Renal cortex interstitium (tissue), 15 donors: ENCODE data around the gene ZNF600. TPM values are rescaled to one million over a fixed set of nuclear protein-coding genes. Genes with fewer than 3 reads are reported as not detected.
A peak's percentile ranks its signal among the peaks of the same experiment; 100 is the strongest.
"Not testable (repeated sequence)": the region's sequence is repeated elsewhere in the genome, so short reads cannot be mapped to it uniquely, and the experiment has no call there.

ENCODE experiments used
- DNase-seq, 11 donors: peaks; one replicate each; pipeline ENCODE4 v3.0.0-alpha.2; 2013; ENCODE audit warnings: low read depth in 9 of 11, low spot score in 4 of 11; ENCODE audit errors: extremely low read depth in 1 of 11
- long read RNA-seq, 16 experiments: transcript quantifications; one replicate each; lab custom pipeline, GENCODE V29; 2026
- polyA plus RNA-seq, 3 donors: library from polyadenylated mRNA; unstranded; fragments of 120-200 nt; gene quantifications; one replicate each; pipeline ENCODE4 v1.2.1, GENCODE V29; 2013; ENCODE audit not compliant: insufficient read length in 3 of 3

The ZNF600 gene
- 10 to 100 TPM in 1 of 3 donors, 1 to 10 TPM in 2; 6.5 to 13.0 (median 9.4) TPM for polyA plus RNA-seq
- long read RNA-seq, donor 1, partial matches to known transcripts, result 0 of 1 reads
- long read RNA-seq, donor 1, other reads (novel, unspliced or antisense), result 0 of 1 reads
- long read RNA-seq, donor 2, result 0 reads
- long read RNA-seq, donor 3, result 0 reads
- long read RNA-seq, donor 4, result 0 reads
- long read RNA-seq, donor 5, partial matches to known transcripts, result 0 of 2 reads
- long read RNA-seq, donor 5, other reads (novel, unspliced or antisense), result 0 of 2 reads
- long read RNA-seq, donor 6, partial matches to known transcripts, result 0 of 1 reads
- long read RNA-seq, donor 6, other reads (novel, unspliced or antisense), result 0 of 1 reads
- long read RNA-seq, donor 7, partial matches to known transcripts, result 0 of 1 reads
- long read RNA-seq, donor 7, other reads (novel, unspliced or antisense), result 0 of 1 reads
- long read RNA-seq, donor 8, partial matches to known transcripts, result 0 of 2 reads
- long read RNA-seq, donor 8, other reads (novel, unspliced or antisense), result 0 of 2 reads
- long read RNA-seq, donor 9, partial matches to known transcripts, result 0 of 1 reads
- long read RNA-seq, donor 9, other reads (novel, unspliced or antisense), result 0 of 1 reads
- long read RNA-seq, donor 10, partial matches to known transcripts, result 0 of 1 reads
- long read RNA-seq, donor 10, other reads (novel, unspliced or antisense), result 0 of 1 reads
- long read RNA-seq, donor 11, partial matches to known transcripts, result 0 of 2 reads
- long read RNA-seq, donor 11, other reads (novel, unspliced or antisense), result 0 of 2 reads
- long read RNA-seq, donor 12, partial matches to known transcripts, result 0 of 1 reads
- long read RNA-seq, donor 12, other reads (novel, unspliced or antisense), result 0 of 1 reads
- long read RNA-seq, donor 13, result 0 reads
- long read RNA-seq, donor 14, partial matches to known transcripts, result 0 of 1 reads
- long read RNA-seq, donor 14, other reads (novel, unspliced or antisense), result 0 of 1 reads
- long read RNA-seq, donor 15, result 0 reads
- long read RNA-seq, donor 16, partial matches to known transcripts, result 0 of 2 reads
- long read RNA-seq, donor 16, other reads (novel, unspliced or antisense), result 0 of 2 reads

DNA sequence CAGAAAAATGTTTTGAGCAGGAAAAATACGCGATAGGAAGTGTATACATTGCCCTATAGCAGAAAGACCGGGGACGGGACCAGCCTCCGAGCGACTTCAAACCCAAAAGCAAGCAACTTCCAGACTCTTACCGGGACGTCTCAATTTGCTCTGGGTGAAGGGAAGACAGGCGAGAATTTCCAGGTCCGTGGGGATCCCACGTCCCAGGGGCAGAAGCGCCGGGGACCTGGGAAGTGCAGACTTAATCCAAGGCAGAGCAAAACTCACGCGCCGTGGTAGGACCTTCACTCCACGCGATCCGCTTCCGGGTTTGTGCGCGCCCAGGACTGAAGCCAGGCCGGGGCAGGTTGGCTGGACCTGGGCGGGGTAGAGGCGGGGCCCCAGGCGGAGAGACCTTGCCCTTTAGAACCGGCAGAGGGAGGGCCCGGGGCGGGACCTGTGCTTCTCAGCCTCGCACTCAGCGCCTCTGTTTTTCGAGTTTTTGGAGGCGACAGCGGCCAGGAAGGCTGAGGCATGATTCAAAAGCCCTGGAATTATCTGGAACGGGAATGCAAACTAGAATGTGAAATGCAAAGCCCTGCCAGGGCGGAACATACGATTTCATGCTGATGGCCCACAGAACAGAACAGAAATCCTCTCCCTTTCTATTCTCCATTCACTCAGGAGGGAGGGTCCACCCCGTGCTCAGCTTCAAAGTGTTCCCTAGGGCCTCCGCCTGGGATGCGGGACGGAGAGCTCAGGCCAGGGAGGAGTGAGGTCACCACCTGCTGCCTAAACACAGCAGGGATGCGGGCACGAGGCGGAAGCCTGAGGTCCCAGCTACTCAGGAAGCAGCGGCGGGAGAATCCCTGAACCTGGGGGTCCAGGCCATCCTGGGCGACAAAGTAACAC lies at the start of gene ZNF600:
ZNF600 (minus strand) TSS at position 328 of the 891 bp plus-strand sequence. CDS start 7,903 bp downstream, outside the sequence.
- DNase-seq, result peak; percentile 8 to 65 (median 44)

DNA sequence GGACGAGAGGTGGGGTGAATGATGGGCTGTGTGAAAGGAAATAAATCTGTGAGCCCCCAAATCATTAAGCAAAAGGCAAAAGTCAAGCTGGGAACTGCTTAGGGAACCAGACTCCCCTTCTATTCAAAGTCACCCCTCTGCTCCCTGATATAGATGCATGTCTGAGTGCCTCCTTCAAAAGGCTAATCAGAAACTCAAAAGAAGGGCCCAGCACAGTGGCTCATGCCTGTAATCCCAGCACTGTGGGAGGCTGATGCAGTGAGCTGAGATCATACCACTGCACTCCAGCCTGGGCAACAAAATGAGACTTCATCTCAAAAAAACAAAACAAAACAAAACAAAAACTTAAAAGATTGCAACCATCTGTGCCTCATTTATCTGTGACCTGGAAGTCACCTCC lies 47.7 kb upstream of the ZNF600 start:
- not testable (repeated sequence) for DNase-seq

DNA sequence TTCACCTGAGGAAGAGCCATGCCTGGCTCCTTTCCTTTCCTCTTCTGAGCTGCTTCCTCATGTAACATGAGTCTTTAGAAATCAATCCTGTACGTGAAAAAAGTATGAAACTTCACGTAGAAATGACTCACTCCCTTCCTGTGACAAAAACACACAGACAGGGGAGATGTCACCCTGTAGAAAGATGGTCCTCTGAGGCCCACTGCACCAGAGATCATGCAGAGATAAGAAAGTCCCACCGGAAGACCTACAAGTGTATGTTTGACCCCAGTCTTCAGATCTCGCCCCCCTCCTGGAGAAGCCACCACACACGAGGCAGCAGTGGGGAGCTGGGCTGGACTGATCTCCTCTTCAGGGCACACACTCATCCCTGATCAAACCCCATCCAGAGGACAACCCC lies 47.0 kb upstream of the ZNF600 start:
- not testable (repeated sequence) for DNase-seq

DNA sequence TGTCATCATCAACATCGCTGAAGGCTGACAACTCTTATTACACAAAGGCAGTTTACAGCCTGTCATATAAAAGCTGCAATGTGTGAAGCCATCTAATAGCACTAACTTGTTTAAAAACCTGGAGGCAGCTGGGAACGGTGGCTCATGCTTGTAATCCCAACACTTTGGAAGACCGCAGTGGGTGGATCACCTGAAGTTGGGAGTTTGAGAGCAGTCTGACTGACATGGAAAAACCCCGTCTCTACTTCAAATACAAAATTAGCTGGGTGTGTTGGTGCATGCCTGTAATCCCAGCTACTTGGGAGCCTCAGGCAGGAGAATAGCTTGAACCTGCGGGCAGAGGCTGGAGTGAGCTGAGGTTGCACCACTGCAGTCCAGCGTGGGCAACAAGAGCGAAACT lies 43.3 kb upstream of the ZNF600 start:
- not testable (repeated sequence) for DNase-seq

DNA sequence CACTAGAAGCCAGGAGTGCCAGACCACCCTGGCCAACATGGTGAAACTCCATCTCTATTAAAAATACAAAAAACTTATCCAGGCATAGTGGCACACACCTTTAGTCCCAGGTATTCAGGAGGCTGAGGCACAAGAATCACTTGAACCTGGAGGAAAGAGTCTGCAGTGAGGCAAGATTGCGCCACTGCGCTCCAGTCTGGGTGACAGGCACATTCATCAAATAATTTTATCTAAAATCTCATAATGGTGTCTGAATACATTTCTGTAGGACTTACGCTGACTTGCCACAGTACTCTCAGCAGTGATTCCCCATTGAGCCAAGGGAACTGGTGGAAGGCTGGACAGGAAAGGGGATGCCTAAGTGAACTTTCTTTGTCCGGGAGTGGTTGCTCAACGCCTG lies 39.2 kb upstream of the ZNF600 start:
- DNase-seq, result no peak

DNA sequence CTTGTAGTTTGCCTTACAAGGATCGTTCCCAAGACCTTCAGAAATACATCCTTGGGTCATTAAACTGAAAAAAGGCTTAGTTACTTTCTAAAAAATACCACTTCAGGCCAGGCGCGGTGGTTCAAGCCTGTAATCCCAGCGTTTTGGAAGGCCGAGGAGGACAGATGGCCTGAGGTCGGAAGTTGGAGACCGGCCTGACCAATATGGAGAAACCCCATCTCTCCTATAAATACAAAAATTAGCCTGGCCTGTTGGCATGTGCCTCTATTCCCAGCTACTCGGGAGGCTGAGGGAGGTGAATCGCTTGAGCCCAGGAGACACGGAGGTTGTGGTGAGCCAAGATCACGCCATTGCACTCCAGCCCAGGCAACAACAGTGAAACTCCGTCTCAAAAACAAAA lies 37.1 kb upstream of the ZNF600 start:
- DNase-seq, result no peak

DNA sequence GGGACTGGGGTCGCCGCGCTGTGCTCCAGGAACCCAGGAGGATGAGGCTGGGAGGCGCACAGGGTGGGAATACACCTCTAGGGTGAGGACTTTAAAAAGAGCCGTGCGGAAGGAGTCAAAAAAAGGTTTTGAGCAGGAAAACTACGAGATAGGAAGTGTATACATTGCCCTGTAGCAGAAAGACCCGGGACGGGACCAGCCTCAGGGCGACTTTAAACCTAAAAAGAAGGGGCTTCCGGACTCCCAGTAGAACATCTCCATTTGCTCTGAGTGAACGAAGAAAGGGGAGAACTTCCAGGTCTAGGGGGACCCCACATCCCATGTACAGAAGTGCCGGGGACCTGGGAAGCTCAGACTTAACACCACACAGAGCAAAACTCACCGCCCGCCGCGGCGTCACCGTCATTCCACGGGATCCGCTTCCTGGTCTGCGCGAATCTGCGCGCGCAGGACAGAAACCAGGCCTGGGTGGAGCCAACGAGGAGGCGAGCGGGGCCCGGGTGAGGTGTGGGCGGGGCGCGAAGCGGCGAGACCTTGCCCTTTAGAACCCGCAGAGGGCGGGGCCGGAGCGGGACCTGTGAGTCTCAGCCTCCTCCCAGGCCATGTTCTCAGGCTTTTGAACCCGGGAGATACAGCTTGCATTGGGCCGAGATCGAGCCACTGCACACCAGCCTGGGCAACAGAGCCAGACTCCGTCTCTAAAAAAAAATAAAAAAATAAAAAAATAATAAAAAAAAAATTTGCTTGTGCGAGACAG lies 34.8 kb upstream of the ZNF600 start, which contains the start of gene ZNF28:
ZNF28 (minus strand) TSS at position 430 of the 757 bp plus-strand sequence. CDS start 3,675 bp downstream, outside the sequence.
- peak in 9 of 11 donors; percentile 4 to 46 (median 28) for DNase-seq

DNA sequence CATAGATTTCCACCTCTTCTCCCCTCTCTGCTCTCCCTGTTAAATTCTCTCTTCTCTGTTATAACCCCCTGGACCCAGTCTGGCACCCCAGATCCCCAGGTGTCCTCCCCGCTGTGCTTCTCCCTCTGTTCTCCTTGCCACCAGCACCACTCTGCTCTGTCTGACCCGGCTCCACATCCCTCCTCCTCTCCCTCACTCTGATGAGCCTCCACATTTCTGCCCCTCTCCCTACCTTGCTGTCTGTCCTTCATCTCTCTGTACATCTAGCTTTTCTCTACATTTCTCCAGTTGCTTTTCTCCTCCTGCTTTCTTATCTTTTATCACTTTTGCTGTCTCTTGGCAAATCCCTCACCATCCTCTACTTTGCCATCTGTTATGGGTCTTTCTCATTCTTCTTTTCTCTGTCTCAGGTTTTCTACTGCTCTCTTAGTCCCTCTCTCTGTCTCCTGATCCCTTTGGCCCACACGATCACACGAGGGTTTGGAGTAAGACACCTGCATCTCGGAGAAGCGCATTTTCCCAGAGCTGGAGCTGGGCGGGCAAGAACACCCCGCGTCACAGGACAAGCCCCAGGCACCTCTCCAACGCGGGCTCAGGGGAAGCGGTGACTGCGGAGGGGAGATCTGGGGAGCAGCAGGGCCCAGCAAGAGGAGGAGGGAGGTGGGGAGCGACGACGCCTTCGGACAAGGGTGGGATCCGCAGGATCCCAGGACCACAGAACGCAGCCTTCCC lies 34.0 kb upstream of the ZNF600 start:
- DNase-seq, result not testable (repeated sequence)

DNA sequence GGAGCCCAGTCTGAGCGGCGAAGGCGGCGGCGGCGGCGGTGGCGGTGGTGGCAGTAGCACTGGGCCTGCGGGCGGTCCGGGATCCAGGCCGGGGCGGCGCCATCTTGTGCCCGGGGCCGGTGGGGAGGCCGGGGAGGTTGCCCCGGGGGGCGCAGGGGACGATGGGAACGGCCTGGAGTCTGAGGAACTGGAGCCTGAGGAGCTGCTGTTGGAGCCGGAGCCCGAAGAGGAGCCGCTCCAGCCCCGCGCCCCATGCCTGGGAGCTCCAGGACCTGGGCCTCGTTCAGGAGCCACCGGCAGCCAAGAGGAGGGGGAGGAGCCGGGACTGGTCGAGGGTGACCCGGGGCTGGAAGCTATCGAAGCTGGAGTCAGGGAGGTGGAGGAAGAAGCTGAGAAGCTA lies 23.2 kb upstream of the ZNF600 start:
- no peak for DNase-seq

DNA sequence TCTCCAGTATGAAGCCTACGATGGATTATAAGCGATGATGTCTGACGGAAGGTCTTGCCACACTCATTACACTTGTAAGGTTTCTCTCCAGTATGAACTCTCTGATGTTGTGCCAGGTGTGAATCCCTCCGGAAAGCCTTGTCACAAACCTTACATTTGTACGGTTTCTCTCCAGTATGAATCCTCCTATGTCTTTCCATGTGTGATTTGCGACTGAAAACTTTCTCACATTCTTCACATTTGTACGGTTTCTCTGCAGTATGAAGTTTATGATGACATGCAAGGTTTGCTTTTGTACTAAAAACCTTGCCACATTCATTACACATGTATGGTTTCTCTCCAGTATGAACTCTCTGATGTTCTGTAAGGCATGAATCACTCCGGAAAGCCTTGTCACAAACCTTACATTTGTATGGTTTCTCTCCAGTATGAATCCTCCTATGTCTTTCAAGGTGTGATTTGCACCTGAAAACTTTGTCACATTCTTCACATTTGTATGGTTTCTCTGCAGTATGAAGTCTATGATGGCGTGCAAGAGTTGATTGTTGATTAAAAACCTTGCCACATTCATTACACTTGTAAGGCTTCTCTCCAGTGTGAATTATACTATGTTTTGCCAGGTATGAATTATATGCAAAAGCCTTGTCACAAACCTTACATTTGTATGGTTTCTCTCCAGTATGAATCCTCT lies 13.5 kb upstream of the ZNF600 start:
- DNase-seq, result not testable (repeated sequence)

DNA sequence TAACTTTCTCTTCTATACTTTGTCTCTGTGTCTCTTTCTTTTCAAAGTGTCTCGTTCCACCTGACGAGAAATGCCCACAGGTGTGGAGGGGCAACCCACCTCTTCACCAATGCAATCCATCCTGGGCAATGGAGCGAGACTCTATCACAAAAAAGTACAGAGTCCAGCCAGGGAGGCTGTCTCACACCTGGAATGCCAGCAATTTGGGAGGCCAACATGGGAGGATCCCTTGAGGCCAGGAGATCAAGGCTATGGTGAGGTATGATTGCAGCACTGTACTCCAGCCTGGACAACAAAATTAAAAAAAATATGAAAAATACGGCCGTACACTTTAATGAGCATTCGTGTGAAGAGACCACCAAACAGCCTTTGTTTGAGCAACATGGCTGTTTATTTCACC lies 2.8 kb upstream of the ZNF600 start:
- no peak for DNase-seq

DNA sequence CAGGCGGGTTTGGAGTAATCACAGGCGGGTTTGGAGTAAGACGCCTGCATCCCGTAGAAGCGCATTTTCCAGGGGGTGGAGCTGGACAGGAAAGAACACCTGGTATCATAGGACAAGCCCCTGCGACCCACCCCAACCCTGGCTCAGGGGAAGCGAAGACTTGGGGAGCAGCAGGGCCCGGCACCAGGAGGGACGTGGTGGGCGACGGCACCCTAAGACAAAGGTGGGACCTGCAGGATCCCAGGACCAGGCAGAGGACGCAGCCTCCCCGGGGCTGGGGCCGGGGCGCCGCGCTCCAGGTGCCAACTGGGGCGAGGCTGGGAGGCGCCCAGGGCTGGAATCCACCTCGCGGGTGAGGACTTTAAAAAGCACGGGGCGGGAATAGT lies 520 bp downstream of the ZNF600 start:
- DNase-seq, result peak in 2 of 11 donors; percentile 0 to 1

DNA sequence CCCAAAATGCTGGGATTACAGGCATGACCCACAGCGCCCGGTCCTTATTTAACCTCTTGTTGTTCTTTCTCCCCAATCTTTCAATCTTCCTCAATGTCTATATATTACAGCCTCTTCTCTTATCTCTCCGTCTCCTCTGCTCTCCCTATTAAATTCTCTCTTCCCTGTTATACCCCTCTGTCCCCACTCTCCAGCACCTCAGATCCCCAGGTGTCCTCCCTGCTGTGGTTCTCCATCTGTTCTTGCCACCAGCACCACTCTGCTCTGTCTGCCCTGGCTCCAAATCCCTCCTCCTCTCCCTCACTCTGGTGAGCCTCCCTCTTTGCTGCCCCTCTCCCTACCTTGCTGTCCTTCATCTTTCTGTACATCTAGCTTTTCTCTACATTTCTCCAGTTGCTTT lies 1.1 kb downstream of the ZNF600 start:
- DNase-seq, result no peak

DNA sequence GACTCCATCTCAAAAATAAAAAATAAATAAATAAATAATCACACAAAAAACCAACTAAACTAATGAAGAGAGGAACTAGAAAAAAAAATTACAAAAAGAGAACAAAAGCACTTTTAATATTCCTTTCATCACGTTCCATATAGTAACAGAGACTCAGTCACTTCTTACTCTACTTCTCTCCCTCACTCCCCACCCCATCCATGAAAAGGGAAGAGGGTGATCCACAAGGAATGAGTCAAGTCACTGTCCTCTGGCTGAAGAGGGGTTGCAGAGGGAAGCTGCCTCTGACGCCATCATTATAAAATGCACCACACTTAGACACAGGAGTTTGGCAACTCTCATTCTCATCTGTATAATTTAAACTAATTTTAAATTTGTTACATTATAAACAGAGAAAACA lies 3.7 kb downstream of the ZNF600 start:
- DNase-seq, result not testable (repeated sequence)

DNA sequence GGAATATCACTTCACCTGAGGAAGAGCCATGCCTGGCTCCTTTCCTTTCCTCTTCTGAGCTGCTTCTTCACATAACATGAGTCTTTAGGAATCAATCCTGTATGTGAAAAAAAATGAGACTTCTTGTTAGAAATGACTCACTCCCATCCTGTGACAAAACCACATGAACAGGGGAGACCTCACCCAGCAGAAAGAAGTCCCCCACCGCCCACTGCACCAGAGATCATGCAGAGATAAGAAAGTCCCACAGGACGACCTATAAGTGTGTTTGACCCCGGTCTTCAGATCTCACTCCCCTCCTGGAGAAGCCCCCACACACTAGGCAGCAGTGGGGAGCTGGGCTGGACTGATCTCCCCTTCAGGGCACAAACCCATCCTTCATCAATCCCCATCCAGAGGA lies 7.8 kb downstream of the ZNF600 start:
- DNase-seq, result no peak

DNA sequence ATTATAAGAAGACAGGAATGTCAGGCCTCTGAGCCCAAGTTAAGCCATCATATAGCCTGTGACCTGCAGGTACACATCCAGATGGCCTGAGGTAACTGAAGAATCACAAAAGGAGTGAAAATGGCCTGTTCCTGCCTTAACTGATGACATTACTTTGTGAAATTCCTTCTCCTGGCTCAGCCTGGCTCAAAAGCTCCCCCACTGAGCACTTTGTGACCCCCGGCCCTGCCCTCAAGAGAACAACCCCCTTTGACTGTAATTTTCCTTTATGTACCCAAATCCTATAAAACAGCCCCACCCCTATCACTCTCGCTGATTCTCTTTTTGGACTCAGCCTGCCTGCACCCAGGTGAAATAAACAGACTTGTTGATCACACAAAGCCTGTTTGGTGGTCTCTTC lies 30.1 kb downstream of the ZNF600 start:
- DNase-seq, result not testable (repeated sequence)

DNA sequence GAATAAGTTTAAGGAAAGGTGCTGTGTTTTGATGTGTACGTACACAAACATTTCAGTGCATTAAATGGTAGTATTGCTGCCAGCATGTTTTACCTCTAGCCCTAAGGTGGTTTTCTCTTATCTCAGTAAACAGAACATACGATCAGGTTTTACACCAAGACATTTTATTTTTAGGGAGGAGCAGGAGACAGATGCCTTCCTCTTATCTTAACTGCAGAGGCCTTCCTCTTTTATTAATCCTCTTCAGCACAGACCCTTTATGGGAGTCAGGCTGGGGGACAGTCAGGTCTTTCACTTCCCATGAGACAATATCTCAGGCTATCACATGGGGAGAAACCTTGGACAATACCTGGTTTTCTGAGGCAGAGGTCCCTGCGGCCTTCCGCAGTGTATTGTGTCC lies 36.8 kb downstream of the ZNF600 start:
- DNase-seq, result no peak
